Neural progenitor cell (in vitro differentiated cells): ENCODE measurements around the gene HELZ2. TPM values are rescaled to one million over a fixed set of nuclear protein-coding genes. Genes with fewer than 3 reads are reported as not detected.

Experiments
- DNase-seq: peaks from one replicate; pipeline ENCODE4 v3.0.0-alpha.2; 2016; ENCODE audit warnings: low spot score
- H2AFZ ChIP-seq: fragments of 200-600 bp; sonication (generic); replicated peaks from 2 replicates; pipeline ENCODE4 v1.6.1; 2016; ENCODE audit warnings: antibody characterized with exemption
- H3F3A ChIP-seq: fragments of 200-600 bp; sonication (generic); 2 replicates; pipeline ENCODE4 v1.6.1; 2016; ENCODE audit warnings: antibody characterized with exemption, low read depth
- H3K27ac ChIP-seq: fragments of 200-600 bp; sonication (generic); 2 replicates; pipeline ENCODE4 v1.5.1; 2016; ENCODE audit warnings: mild to moderate bottlenecking
- H3K27me3 ChIP-seq: fragments of 200-600 bp; sonication (generic); 2 replicates; pipeline ENCODE4 v1.6.1; 2016; ENCODE audit warnings: mild to moderate bottlenecking, moderate library complexity
- H3K36me3 ChIP-seq: fragments of 200-600 bp; sonication (generic); 2 replicates; pipeline ENCODE4 v1.5.1; 2016
- H3K4me1 ChIP-seq: fragments of 200-600 bp; sonication (generic); 2 replicates; pipeline ENCODE4 v1.6.1; 2016; ENCODE audit warnings: mixed run types
- H3K4me2 ChIP-seq: fragments of 200-600 bp; sonication (generic); 2 replicates; pipeline ENCODE4 v1.6.1; 2016
- H3K4me3 ChIP-seq: fragments of 200-600 bp; sonication (generic); 2 replicates; pipeline ENCODE4 v1.5.1; 2016
- H3K79me2 ChIP-seq: fragments of 200-600 bp; sonication (generic); 2 replicates; pipeline ENCODE4 v1.6.1; 2016; ENCODE audit warnings: low read depth
- H3K9ac ChIP-seq: fragments of 200-600 bp; sonication (generic); 2 replicates; pipeline ENCODE4 v1.6.1; 2016
- H3K9me3 ChIP-seq: fragments of 200-600 bp; sonication (generic); 2 replicates; pipeline ENCODE4 v1.5.1; 2016; ENCODE audit warnings: low read depth
- H4K20me1 ChIP-seq: fragments of 200-600 bp; sonication (generic); 2 replicates; pipeline ENCODE4 v1.6.1; 2016; ENCODE audit warnings: low read depth
- H3K27ac Mint-ChIP-seq: 3 replicates; pipeline ENCODE4 v1.8.0; 2021; ENCODE audit warnings: mixed read lengths
- H3K27me3 Mint-ChIP-seq: 2 replicates; pipeline ENCODE4 v1.8.0; 2022; ENCODE audit warnings: low read depth, mild to moderate bottlenecking, inconsistent platforms, moderate library complexity, mixed read lengths; ENCODE audit not compliant: insufficient read depth
- H3K36me3 Mint-ChIP-seq: 3 replicates; pipeline ENCODE4 v1.8.0; 2021; ENCODE audit warnings: mixed read lengths
- H3K4me1 Mint-ChIP-seq: 3 replicates; pipeline ENCODE4 v1.8.0; 2021; ENCODE audit warnings: mixed read lengths
- H3K4me3 Mint-ChIP-seq: 3 replicates; pipeline ENCODE4 v1.8.0; 2021; ENCODE audit warnings: mild to moderate bottlenecking, moderate library complexity, mixed read lengths
- H3K9me3 Mint-ChIP-seq: 3 replicates; pipeline ENCODE4 v1.8.0; 2020; ENCODE audit warnings: mixed read lengths
- EZH2 ChIP-seq: fragments of 200-600 bp; sonication (generic); IDR thresholded peaks from 2 replicates; pipeline ENCODE4 v1.6.1; 2017; ENCODE audit warnings: antibody characterized with exemption, mild to moderate bottlenecking, moderate library complexity
- EZH2phosphoT487 ChIP-seq: fragments of 200-600 bp; sonication (generic); IDR thresholded peaks from 2 replicates; pipeline ENCODE4 v1.6.1; 2017; ENCODE audit warnings: antibody characterized with exemption
- total RNA-seq: library from RNA; depleted of rRNA; stranded (reverse); fragments of >200 nt; gene quantifications from 2 replicates; pipeline ENCODE4 v1.2.3, GENCODE V29; 2015; ENCODE audit warnings: low replicate concordance
- TF ChIP-seq, protein P1 (sequence below): fragments of 200-600 bp; sonication (generic); IDR thresholded peaks from 2 replicates; pipeline ENCODE4 v1.5.1; 2017; ENCODE audit warnings: antibody characterized with exemption, mild to moderate bottlenecking

HELZ2 gene
- total RNA-seq, 1 donor from 2014 or later, result 2.9 TPM

- H3K4me2 ChIP-seq, result no peak overlapping the region
- no peaks in the 10 kb centered on the region for H3K4me1 ChIP-seq
- no peaks in the 10 kb centered on the region for H3K27me3 ChIP-seq
- TF ChIP-seq, protein P1, sequence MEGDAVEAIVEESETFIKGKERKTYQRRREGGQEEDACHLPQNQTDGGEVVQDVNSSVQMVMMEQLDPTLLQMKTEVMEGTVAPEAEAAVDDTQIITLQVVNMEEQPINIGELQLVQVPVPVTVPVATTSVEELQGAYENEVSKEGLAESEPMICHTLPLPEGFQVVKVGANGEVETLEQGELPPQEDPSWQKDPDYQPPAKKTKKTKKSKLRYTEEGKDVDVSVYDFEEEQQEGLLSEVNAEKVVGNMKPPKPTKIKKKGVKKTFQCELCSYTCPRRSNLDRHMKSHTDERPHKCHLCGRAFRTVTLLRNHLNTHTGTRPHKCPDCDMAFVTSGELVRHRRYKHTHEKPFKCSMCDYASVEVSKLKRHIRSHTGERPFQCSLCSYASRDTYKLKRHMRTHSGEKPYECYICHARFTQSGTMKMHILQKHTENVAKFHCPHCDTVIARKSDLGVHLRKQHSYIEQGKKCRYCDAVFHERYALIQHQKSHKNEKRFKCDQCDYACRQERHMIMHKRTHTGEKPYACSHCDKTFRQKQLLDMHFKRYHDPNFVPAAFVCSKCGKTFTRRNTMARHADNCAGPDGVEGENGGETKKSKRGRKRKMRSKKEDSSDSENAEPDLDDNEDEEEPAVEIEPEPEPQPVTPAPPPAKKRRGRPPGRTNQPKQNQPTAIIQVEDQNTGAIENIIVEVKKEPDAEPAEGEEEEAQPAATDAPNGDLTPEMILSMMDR, result no peak
- TF ChIP-seq EZH2phosphoT487, result no peak
- TF ChIP-seq EZH2, result no peak
- no peaks in the 10 kb centered on the region for H4K20me1 ChIP-seq
- H3K4me1 Mint-ChIP-seq, result peaks cover 2% of the 10 kb centered on the region
- no peak for DNase-seq
- no peaks in the 10 kb centered on the region for H3K36me3 ChIP-seq
- no peak overlapping the region for H3K27ac Mint-ChIP-seq
- no peak overlapping the region for H3K9ac ChIP-seq
- no peaks in the 10 kb centered on the region for H3F3A ChIP-seq
- no peak overlapping the region for H2AFZ ChIP-seq
- no peak overlapping the region for H3K4me3 Mint-ChIP-seq
- H3K79me2 ChIP-seq, result no peaks in the 10 kb centered on the region
- H3K9me3 ChIP-seq, result no peaks in the 10 kb centered on the region
- peaks cover 18% of the 10 kb centered on the region for H3K36me3 Mint-ChIP-seq
- H3K4me3 ChIP-seq, result no peak overlapping the region
- no peak overlapping the region for H3K27ac ChIP-seq
- no peaks in the 10 kb centered on the region for H3K9me3 Mint-ChIP-seq
- H3K27me3 Mint-ChIP-seq, result no peaks in the 10 kb centered on the region
Observed at GRCh38 chr20:63592661-63593060, 18.6 kb upstream of the HELZ2 start.

DNA sequence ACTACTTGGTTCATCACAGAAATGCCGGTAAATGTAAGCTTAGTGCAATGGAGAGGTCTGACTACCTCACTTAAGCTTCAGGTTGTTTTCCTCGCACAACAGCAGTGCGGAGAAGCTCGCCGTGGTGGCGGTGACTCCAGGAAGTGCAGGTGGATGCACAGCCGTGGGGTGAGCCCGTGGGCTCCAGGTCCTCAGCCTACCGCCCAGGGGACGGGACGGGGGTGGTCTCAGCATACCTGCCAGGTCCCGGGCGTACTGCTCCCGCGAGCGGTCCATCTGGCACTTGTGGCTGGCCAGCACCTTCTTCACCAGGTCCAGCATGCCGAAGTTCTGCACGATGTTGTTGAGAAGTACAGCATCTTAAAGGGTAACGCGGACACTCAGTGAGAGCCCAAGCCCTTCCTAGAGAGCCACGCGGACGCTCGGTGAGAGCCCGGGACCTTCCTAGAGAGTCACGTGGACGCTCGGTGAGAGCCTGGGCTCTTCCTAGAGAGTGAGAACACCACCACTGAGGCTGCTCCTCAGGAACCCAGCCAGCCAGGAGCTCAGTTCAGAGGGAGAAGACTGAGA is 17.8 kb upstream of the HELZ2 start:
- H2AFZ ChIP-seq, result no peak overlapping the region
- no peak overlapping the region for H3K4me2 ChIP-seq
- H4K20me1 ChIP-seq, result no peaks in the 10 kb centered on the region
- no peaks in the 10 kb centered on the region for H3K4me1 ChIP-seq
- no peaks in the 10 kb centered on the region for H3K79me2 ChIP-seq
- H3K4me3 ChIP-seq, result no peak overlapping the region
- Mint-ChIP-seq H3K27ac (no peak overlapping the region), H3K4me1 (peaks cover 8% of the 10 kb centered on the region), H3K36me3 (peaks cover 18% of the 10 kb centered on the region), H3K27me3 (peaks cover 3% of the 10 kb centered on the region), H3K9me3 (no peaks in the 10 kb centered on the region), H3K4me3 (no peak overlapping the region)
- no peaks in the 10 kb centered on the region for H3K9me3 ChIP-seq
- no peaks in the 10 kb centered on the region for H3K27me3 ChIP-seq
- H3K27ac ChIP-seq, result no peak overlapping the region
- H3K9ac ChIP-seq, result no peak overlapping the region
- no peak for DNase-seq
- no peaks in the 10 kb centered on the region for H3K36me3 ChIP-seq
- TF ChIP-seq EZH2, result no peak
- TF ChIP-seq, protein P1, result no peak
- H3F3A ChIP-seq, result no peaks in the 10 kb centered on the region

- Mint-ChIP-seq H3K36me3 (peaks cover 18% of the 10 kb centered on the region), H3K27me3 (peaks cover 3% of the 10 kb centered on the region), H3K9me3 (no peaks in the 10 kb centered on the region), H3K27ac (peak overlapping the region; percentile 50), H3K4me3 (no peak overlapping the region), H3K4me1 (peaks cover 8% of the 10 kb centered on the region)
- Histone ChIP-seq H3K4me3 (no peak overlapping the region), H3K9me3 (no peaks in the 10 kb centered on the region), H3K79me2 (no peaks in the 10 kb centered on the region), H3K9ac (no peak overlapping the region), H3K27me3 (no peaks in the 10 kb centered on the region), H3K4me2 (no peak overlapping the region), H3K36me3 (no peaks in the 10 kb centered on the region), H3K27ac (no peak overlapping the region), H3F3A (no peaks in the 10 kb centered on the region), H3K4me1 (no peaks in the 10 kb centered on the region), H2AFZ (no peak overlapping the region), H4K20me1 (no peaks in the 10 kb centered on the region)
- no peak for DNase-seq
- TF ChIP-seq EZH2 (no peak), EZH2phosphoT487 (no peak)
- TF ChIP-seq, protein P1, result no peak
Observed at GRCh38 chr20:63591147-63591533, 17.1 kb upstream of the HELZ2 start.
